Caki2 (cell line): ENCODE results near the gene SERPINA5. TPM values are rescaled to one million over a fixed set of nuclear protein-coding genes. Genes with fewer than 3 reads are reported as not detected.

ENCODE experiments used
- DNase-seq: peaks from one replicate; pipeline ENCODE4 v3.0.0-alpha.2; 2015; ENCODE audit warnings: low read depth
- in situ Hi-C: cut with HindIII; loops from 2 replicates; pipeline ENCODE4 v1.10.0; 2016; ENCODE audit warnings: low sequenced_read_pairs, low pct_unique_long_range_greater_than_20kb, mixed read lengths
- total RNA-seq: library from RNA; depleted of rRNA; stranded (reverse); fragments of >200 nt; shearing (Covaris generic); gene quantifications from 2 replicates; pipeline ENCODE4 v1.2.3, GENCODE V29; 2014; ENCODE audit warnings: low replicate concordance; rRNA removed

Gene SERPINA5
- total RNA-seq = 0.03 TPM in 1 of 2 replicates, not detected in the other

GRCh38 chr14:94581127-94581999 lies at the start of gene SERPINA5:
Gene SERPINA5 (plus strand): TSS chr14:94581426. CDS start chr14:94587363, 5,937 bp downstream.
- in situ Hi-C loops = no loop called here
- no peak for DNase-seq

- no peak for DNase-seq
- in situ Hi-C loops = no loop called here
Measured at GRCh38 chr14:94532447-94532846, 48.8 kb upstream of the SERPINA5 start.

- in situ Hi-C loops = no loop called here
- DNase-seq = no peak
Measured at GRCh38 chr14:94535506-94535905, 45.7 kb upstream of the SERPINA5 start.

- in situ Hi-C loops = no loop called here
- peak; percentile 11 for DNase-seq
Measured at GRCh38 chr14:94536836-94537235, 44.4 kb upstream of the SERPINA5 start.

GRCh38 chr14:94538070-94538740 lies 43.0 kb upstream of the SERPINA5 start:
- in situ Hi-C loops = no loop called here
- DNase-seq = no peak

- in situ Hi-C loops = no loop called here
- DNase-seq = no peak
Measured at GRCh38 chr14:94539181-94539580, 42.0 kb upstream of the SERPINA5 start.

- no peak for DNase-seq
- in situ Hi-C loops = no loop called here
Measured at GRCh38 chr14:94540031-94540794, 41.0 kb upstream of the SERPINA5 start.

GRCh38 chr14:94541234-94541975 lies 39.8 kb upstream of the SERPINA5 start:
- in situ Hi-C loops = no loop called here
- no peak for DNase-seq

- in situ Hi-C loops = no loop called here
- DNase-seq = no peak
Measured at GRCh38 chr14:94542111-94542810, 39.0 kb upstream of the SERPINA5 start.

- DNase-seq = no peak
- in situ Hi-C loops = no loop called here
Measured at GRCh38 chr14:94542811-94543440, 38.3 kb upstream of the SERPINA5 start.

- in situ Hi-C loops = no loop called here
- no peak for DNase-seq
Measured at GRCh38 chr14:94543449-94544124, 37.6 kb upstream of the SERPINA5 start.

GRCh38 chr14:94544726-94545125 lies 36.5 kb upstream of the SERPINA5 start:
- DNase-seq = no peak
- in situ Hi-C loops = no loop called here

GRCh38 chr14:94545131-94545841 lies 35.9 kb upstream of the SERPINA5 start:
- in situ Hi-C loops = no loop called here

GRCh38 chr14:94547151-94547680 lies 34.0 kb upstream of the SERPINA5 start:
- no peak for DNase-seq

More at GRCh38 chr14:94545131-94545841, 35.9 kb upstream of the SERPINA5 start:
- no peak for DNase-seq

GRCh38 chr14:94547726-94548125 lies 33.5 kb upstream of the SERPINA5 start:
- in situ Hi-C loops = no loop called here
- no peak for DNase-seq

More at GRCh38 chr14:94547151-94547680, 34.0 kb upstream of the SERPINA5 start:
- in situ Hi-C loops = no loop called here
